ENCODE measurements around the gene ITGAD.

Gene ITGAD

GRCh38 chr16:31451201-31451600 is 58.1 kb downstream of the ITGAD start:
- DNase-seq: no peak
- in situ Hi-C loops (cut with HindIII; ENCODE audit: low pct_ligation_motif_present, low pct_unique_long_range_greater_than_20kb, low sequenced_read_pairs): no loop called here

GRCh38 chr16:31451681-31452351 is 58.7 kb downstream of the ITGAD start:
- peak; percentile 89 for DNase-seq
- in situ Hi-C loops (cut with HindIII; ENCODE audit: low pct_ligation_motif_present, low pct_unique_long_range_greater_than_20kb, low sequenced_read_pairs): no loop called here

- DNase-seq: peak; percentile 87
Measured at GRCh38 chr16:31452631-31453106, 59.5 kb downstream of the ITGAD start.

GRCh38 chr16:31453255-31454204 is 60.4 kb downstream of the ITGAD start:
- in situ Hi-C loops (cut with HindIII; ENCODE audit: low pct_ligation_motif_present, low pct_unique_long_range_greater_than_20kb, low sequenced_read_pairs): no loop called here
- peak; percentile 32 for DNase-seq

More at GRCh38 chr16:31452631-31453106, 59.5 kb downstream of the ITGAD start:
- in situ Hi-C loops (cut with HindIII; ENCODE audit: low pct_ligation_motif_present, low pct_unique_long_range_greater_than_20kb, low sequenced_read_pairs): no loop called here

- DNase-seq: peak; percentile 56
- in situ Hi-C loops (cut with HindIII; ENCODE audit: low pct_ligation_motif_present, low pct_unique_long_range_greater_than_20kb, low sequenced_read_pairs): no loop called here
Measured at GRCh38 chr16:31455601-31456314, 62.6 kb downstream of the ITGAD start.

GRCh38 chr16:31456988-31457360 is 63.8 kb downstream of the ITGAD start:
- in situ Hi-C loops (cut with HindIII; ENCODE audit: low pct_ligation_motif_present, low pct_unique_long_range_greater_than_20kb, low sequenced_read_pairs): no loop called here
- no peak for DNase-seq

GRCh38 chr16:31458073-31458843 is 65.1 kb downstream of the ITGAD start:
- in situ Hi-C loops (cut with HindIII; ENCODE audit: low pct_ligation_motif_present, low pct_unique_long_range_greater_than_20kb, low sequenced_read_pairs): no loop called here
- DNase-seq: peak; percentile 54

- DNase-seq: peak; percentile 99
- in situ Hi-C loops (cut with HindIII; ENCODE audit: low pct_ligation_motif_present, low pct_unique_long_range_greater_than_20kb, low sequenced_read_pairs): no loop called here
Measured at GRCh38 chr16:31458844-31459686, 65.9 kb downstream of the ITGAD start, which contains the start of gene ARMC5. TSS of gene ARMC5 (plus strand) at chr16:31459501. CDS start at chr16:31459525, 24 bp downstream.

- in situ Hi-C loops (cut with HindIII; ENCODE audit: low pct_ligation_motif_present, low pct_unique_long_range_greater_than_20kb, low sequenced_read_pairs): loop anchor here (10.0 kb wide), 1 partner anchor 65 kb away; the partner anchor contains the start of gene AHSP
- peak; percentile 100 for DNase-seq
Measured at GRCh38 chr16:31459687-31460581, 66.8 kb downstream of the ITGAD start.

- in situ Hi-C loops (cut with HindIII; ENCODE audit: low pct_ligation_motif_present, low pct_unique_long_range_greater_than_20kb, low sequenced_read_pairs): loop anchor here (10.0 kb wide), 1 partner anchor 64 kb away; the partner anchor contains the start of gene AHSP
- DNase-seq: peak; percentile 74
Measured at GRCh38 chr16:31460582-31461002, 67.5 kb downstream of the ITGAD start.

- DNase-seq: no peak
- in situ Hi-C loops (cut with HindIII; ENCODE audit: low pct_ligation_motif_present, low pct_unique_long_range_greater_than_20kb, low sequenced_read_pairs): loop anchor here (10.0 kb wide), 1 partner anchor 63 kb away; the partner anchor contains the start of gene AHSP
Measured at GRCh38 chr16:31461201-31461920, 68.2 kb downstream of the ITGAD start.

- in situ Hi-C loops (cut with HindIII; ENCODE audit: low pct_ligation_motif_present, low pct_unique_long_range_greater_than_20kb, low sequenced_read_pairs): loop anchor here (10.0 kb wide), 1 partner anchor 63 kb away; the partner anchor contains the start of gene AHSP
- no peak for DNase-seq
Measured at GRCh38 chr16:31461921-31462804, 69.0 kb downstream of the ITGAD start.

- DNase-seq: no peak
- in situ Hi-C loops (cut with HindIII; ENCODE audit: low pct_ligation_motif_present, low pct_unique_long_range_greater_than_20kb, low sequenced_read_pairs): loop anchor here (10.0 kb wide), 1 partner anchor 60 kb away; the partner anchor contains the start of gene AHSP
Measured at GRCh38 chr16:31464348-31464769, 71.2 kb downstream of the ITGAD start.

GRCh38 chr16:31464781-31465260 is 71.7 kb downstream of the ITGAD start:
- in situ Hi-C loops (cut with HindIII; ENCODE audit: low pct_ligation_motif_present, low pct_unique_long_range_greater_than_20kb, low sequenced_read_pairs): loop anchor here (10.0 kb wide), 1 partner anchor 60 kb away; the partner anchor contains the start of gene AHSP

More at GRCh38 chr16:31464781-31465260, 71.7 kb downstream of the ITGAD start:
- no peak for DNase-seq

Measured in ACHN (cell line).